OCI-M2 (cell line): ENCODE results near the gene FGF8.

Experiments used
- DNase-seq: peaks from one replicate; lab custom pipeline; 2025; ENCODE audit not compliant: unreplicated experiment; lab: John Stamatoyannopoulos, UW

FGF8 gene

DNA sequence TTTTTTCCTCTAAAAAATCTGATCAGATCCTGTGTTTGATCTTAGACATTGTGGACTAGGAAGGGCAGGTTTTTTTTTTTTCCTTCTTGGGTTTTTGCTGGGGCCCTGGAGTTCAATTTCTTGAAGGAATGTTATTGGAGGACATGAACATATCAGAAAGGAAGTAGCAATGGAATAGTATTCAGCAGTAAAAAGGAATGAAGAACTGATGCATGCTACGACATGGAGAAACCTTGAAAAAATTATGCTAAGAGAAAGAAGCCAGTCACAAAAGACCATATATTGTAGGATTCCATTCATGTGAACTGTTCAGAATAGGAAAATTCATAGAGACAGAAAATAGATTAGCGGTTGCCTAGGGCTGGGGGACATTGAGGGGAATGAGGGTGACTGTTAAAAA, 34.0 kb downstream of the FGF8 start:
- no peak for DNase-seq

GRCh38 chr10:101736666-101737065, 39.2 kb downstream of the FGF8 start:
- no peak for DNase-seq

GRCh38 chr10:101732096-101732495, 43.8 kb downstream of the FGF8 start:
- DNase-seq = no peak

DNA sequence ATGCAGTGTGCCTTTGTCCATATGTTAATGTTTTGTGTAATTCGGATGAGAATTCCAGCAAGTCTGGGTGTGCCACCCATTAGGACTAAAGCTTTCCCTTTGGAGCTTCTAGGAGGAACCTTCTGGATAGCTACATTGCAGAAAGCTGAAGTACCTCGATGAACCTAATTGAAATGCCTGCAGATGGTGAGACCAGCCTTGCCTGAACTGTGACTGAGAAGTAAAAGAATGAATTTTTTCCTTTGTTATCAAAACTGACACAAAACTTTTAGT, 49.9 kb downstream of the FGF8 start:
- DNase-seq = no peak

DNA sequence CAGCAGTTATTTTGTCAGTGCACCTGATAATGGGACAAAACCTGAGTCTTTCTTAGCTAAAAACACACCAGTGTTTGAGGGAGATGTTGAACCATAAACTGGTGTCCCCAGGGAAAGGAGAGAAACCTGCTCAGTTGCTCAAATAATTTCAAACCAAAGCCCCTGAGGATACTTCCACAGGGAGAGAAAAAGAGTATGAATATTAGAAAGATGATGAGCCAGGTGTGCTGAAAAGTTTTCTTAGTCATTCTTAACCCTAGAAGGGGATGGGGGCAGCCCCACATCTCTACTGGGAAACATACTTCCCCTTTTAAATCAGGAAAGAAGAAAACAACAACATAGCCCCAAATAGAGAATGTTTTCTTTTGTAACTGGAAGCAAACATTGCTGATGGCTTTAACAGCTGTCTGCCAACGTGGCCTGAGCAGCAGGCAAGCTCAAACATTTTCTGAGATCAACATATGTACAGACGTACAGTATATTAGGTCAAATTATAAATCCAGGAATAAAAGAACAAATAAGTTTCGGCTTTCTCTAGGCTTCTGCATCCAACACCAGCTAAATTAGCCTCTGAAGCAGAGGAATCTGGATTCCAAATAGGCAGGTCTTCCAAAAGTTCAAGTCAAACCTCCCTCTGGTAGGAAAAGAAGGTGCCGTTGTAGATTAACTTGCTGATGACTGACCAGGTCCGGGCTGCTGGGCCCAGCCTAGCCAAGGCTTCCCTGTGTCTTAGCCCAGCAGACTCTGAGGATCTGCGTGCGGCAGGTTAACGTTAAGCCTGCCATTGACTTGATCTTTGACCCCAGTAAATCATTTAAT, 50.4 kb downstream of the FGF8 start:
- DNase-seq = no peak

GRCh38 chr10:101724446-101724845, 51.5 kb downstream of the FGF8 start:
- DNase-seq = no peak

- no peak for DNase-seq
Measured at GRCh38 chr10:101723176-101723575, 52.7 kb downstream of the FGF8 start.

DNA sequence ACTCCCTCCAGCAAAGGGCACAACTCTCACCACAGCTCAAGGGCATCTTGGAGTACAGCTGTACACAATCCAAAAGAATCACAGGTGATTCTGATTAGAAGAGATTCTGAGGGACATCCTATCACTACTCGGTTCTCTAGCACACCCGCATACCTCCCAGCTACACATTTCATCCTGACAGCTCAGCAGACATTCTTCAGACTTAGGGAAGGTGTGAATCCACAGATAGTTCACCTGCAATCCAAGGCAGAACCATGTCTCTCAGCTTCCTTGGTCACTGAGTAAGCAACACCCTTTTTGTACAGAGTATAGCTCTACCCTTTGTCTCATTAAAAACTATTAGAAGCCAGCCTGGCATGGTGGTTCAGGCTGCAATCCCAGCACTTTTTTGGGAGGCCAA, 54.1 kb downstream of the FGF8 start:
- no peak for DNase-seq

DNA sequence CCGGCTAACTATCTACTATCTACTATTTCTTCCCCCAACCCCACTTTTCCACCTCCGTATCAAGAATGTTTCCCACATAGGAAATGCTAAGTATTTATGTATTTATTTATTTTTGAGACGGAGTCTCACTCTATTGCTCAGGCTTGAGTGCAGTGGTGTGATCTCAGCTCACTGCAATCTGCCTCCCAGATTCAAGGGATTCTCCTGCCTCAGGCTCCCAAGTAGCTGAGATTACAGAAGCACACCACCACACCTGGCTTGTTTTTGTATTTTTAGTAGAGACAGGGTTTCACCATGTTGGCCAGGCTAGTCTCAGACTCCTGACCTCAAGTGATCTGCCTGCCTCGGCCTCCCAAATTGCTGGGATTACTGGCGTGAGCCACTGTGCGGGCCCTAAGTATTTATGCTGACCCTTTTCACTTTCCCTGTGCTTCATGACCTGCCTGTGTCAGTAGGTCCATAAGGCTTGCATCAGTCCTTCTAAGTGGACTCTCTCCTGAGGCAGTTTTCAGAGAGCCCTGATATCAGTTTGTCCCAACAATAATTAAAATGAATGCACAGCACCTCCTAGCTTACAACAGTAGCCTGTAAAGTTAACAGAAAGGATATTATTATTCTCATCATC, 55.2 kb downstream of the FGF8 start:
- no peak for DNase-seq
